ENCODE results near the gene LPCAT1. TPM values are rescaled to one million over a fixed set of nuclear protein-coding genes. Genes with fewer than 3 reads are reported as not detected.

The LPCAT1 gene
- total RNA-seq, 4 donors from 2014 or later = 7.7 to 44.8 (median 12.0) TPM

DNA sequence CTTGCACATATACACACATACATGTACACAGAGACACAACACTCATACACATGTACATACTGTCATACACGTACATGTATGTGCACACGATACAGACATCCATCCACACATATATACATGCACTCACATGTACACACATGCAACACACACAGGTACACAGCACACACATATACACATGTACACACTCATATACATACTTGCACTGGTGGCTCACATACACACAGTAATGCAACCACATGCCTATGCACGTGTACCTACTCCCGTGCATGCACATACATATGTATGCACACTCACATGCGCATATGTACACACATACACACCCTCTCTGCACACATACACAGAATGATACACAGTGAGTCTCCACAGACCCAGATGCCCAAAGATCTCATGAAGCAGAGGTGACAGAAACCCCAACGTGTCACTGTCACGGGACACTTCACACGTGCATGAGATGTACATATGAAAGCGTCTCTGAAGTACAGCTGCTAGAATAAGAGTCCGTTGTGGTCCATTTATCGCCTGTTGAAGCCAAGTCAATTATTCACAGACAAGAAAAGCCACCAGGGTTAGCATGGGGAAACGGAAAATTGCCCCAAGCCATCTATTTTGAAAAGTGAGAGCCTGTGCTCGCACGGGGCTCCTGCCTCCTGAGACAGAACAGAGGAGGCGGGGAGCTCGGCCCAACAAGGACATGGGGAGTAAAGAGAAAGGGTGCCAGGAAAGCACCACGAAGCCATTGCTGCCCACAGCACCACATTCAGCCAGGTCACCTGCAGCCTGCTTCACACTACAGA is 24.9 kb downstream of the LPCAT1 start:
- no peak for DNase-seq
- Histone ChIP-seq H3K9me3 (no peaks in the 10 kb centered on the region), H3K4me3 (no peak overlapping the region), H3K36me3 (peaks cover 0 to 18% (median 0%) of the 10 kb centered on the region in 3 donors), H3K4me1 (peaks cover 4 to 46% (median 9%) of the 10 kb centered on the region in 3 donors), H3K27me3 (no peaks in the 10 kb centered on the region), H3K27ac (no peak overlapping the region)
- no peak for TF ChIP-seq POLR2A (IDR thresholded peaks at IDR 0.05)
- TF ChIP-seq, protein P1, sequence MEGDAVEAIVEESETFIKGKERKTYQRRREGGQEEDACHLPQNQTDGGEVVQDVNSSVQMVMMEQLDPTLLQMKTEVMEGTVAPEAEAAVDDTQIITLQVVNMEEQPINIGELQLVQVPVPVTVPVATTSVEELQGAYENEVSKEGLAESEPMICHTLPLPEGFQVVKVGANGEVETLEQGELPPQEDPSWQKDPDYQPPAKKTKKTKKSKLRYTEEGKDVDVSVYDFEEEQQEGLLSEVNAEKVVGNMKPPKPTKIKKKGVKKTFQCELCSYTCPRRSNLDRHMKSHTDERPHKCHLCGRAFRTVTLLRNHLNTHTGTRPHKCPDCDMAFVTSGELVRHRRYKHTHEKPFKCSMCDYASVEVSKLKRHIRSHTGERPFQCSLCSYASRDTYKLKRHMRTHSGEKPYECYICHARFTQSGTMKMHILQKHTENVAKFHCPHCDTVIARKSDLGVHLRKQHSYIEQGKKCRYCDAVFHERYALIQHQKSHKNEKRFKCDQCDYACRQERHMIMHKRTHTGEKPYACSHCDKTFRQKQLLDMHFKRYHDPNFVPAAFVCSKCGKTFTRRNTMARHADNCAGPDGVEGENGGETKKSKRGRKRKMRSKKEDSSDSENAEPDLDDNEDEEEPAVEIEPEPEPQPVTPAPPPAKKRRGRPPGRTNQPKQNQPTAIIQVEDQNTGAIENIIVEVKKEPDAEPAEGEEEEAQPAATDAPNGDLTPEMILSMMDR (IDR thresholded peaks at IDR 0.05) = no peak
- WGBS, 2 donors = 81% methylated on average over 17 of the region's 17 CpGs
- intact Hi-C loops (cut with DNase I) = no loop called here

DNA sequence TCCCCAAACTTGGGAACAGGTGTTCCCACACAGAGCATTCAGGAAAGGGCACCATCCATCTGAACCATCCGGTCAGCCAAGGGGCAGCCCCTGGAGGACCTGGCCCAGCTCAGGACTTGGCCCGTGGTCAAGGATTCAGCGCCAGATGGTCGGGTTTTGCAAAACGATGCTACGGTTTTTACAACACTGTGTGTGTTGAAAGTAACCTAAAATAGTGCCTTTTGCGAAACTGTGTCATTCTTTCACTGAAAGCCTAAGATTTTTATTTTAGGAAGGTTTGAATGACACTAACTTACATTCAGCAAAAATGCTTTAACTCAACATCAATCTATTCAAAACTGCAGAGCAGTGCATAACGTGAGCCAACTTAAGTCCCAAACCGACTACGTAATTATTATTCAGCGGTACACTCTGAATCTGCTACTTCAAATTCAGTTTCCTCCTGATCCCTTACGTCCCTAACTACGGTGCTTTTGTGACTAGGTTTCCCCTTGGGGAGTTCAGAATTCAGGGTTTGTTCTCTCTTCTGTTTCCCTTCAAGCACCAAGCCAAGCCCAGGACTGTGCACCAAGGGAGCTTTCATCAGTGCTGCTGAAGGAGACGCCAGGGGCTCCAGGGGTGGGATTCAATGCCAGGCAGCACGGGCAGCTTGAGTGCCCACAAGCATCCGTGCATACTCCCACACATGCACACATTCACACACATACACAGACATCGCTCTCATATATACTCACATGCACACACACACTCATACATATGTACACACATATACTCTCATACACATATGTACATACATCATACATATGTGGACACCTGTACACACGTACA is 25.8 kb downstream of the LPCAT1 start:
- intact Hi-C loops (cut with DNase I) = no loop called here
- Histone ChIP-seq H3K9me3 (no peaks in the 10 kb centered on the region), H3K27me3 (no peaks in the 10 kb centered on the region), H3K4me3 (no peak overlapping the region), H3K4me1 (peaks cover 4 to 38% (median 9%) of the 10 kb centered on the region in 3 donors), H3K27ac (no peak overlapping the region), H3K36me3 (peaks cover 0 to 26% (median 0%) of the 10 kb centered on the region in 3 donors)
- TF ChIP-seq POLR2A (IDR thresholded peaks at IDR 0.05) = no peak
- TF ChIP-seq, protein P1 (IDR thresholded peaks at IDR 0.05) = no peak
- DNase-seq = no peak
- WGBS, 2 donors = 78 to 80% methylated on average over 18 of the region's 18 CpGs

DNA sequence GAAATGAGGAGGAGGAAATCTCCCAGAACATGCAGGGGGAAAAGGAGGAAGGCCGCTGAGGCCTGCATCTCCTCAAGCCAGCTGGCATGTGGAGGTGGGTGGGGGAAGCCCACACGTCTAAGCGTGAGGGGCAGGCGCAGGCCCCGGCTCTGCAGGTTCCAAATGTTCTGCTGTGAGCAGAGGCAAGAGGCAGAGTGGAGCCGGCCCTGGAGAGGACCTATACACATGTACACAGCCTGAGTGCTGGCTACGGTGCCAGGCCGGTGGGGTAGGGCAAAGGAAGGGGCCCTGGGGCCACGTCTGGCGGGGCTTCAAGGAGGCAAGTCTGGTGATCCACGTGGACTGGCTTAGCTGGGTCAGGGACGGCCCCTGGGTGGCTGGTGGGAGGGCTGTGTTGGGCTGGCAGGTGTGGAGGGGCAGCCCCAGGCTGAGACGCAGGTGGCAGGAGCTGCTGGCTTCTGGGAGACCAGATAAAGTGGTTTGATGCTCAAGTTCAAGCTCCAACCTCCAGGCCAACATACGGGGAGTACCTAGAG is 26.4 kb downstream of the LPCAT1 start:
- H3K27ac ChIP-seq = peak overlapping the region in 1 of 4 donors; percentile 9

DNA sequence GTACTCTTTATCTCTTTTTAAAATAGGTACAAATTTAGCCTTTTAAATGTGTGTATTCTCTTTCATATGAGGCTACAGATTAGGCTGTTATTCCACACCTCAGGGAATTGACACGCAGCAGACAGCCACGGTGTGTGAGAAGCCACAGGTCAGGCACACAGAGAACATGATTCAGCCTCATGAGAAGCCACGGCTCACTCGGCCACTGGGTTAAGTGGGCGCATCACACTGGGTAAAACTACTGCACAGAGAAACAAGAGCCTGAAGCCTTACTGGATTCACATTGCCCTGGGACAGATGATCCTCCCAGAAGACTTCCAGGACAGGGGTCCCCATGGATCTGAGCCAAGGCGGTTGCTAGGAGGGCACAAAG is 28.2 kb downstream of the LPCAT1 start:
- H3K4me3 ChIP-seq = no peak overlapping the region
- peaks cover 0 to 51% (median 0%) of the 10 kb centered on the region in 3 donors for H3K36me3 ChIP-seq
- peak overlapping the region in 1 of 4 donors; percentile 14 for H3K27ac ChIP-seq
- H3K27me3 ChIP-seq = no peaks in the 10 kb centered on the region
- intact Hi-C loops (cut with DNase I) = no loop called here
- WGBS, 2 donors = 69 to 82% methylated on average over 3 to 6 of the region's 6 CpGs
- TF ChIP-seq POLR2A (IDR thresholded peaks at IDR 0.05) = no peak
- TF ChIP-seq, protein P1 (IDR thresholded peaks at IDR 0.05) = no peak
- no peaks in the 10 kb centered on the region for H3K9me3 ChIP-seq
- no peak for DNase-seq
- H3K4me1 ChIP-seq = peaks cover 1 to 14% (median 1%) of the 10 kb centered on the region in 3 donors

More for the DNA sequence above, 26.4 kb downstream of the LPCAT1 start:
- TF ChIP-seq, protein P1 (IDR thresholded peaks at IDR 0.05) = no peak
- TF ChIP-seq POLR2A (IDR thresholded peaks at IDR 0.05) = no peak
- Histone ChIP-seq H3K9me3 (no peaks in the 10 kb centered on the region), H3K4me3 (no peak overlapping the region), H3K4me1 (peaks cover 4 to 32% (median 9%) of the 10 kb centered on the region in 3 donors), H3K27me3 (no peaks in the 10 kb centered on the region), H3K36me3 (peaks cover 0 to 33% (median 0%) of the 10 kb centered on the region in 3 donors)
- WGBS, 2 donors = 80 to 85% methylated on average over 5 to 11 of the region's 14 CpGs
- intact Hi-C loops (cut with DNase I) = no loop called here
- no peak for DNase-seq
